Fibroblast of lung (primary cell): Measurements from ENCODE around the gene DHPS. TPM values are rescaled to one million over a fixed set of nuclear protein-coding genes. Genes with fewer than 3 reads are reported as not detected.

Experiments
- DNase-seq, 2 donors: peaks; one replicate each; pipeline versions ENCODE4 v3.0.0 to v3.0.0-alpha.2; 2010; ENCODE audit warnings: low read depth in 2 of 2
- H2AFZ ChIP-seq: 2 replicates; pipeline ENCODE4 v1.5.1; 2012; ENCODE audit warnings: low read length, control low read depth, inconsistent platforms
- H3K27ac ChIP-seq: 2 replicates; pipeline ENCODE4 v1.5.1; 2011; ENCODE audit warnings: low read length, control low read depth; ENCODE audit not compliant: insufficient read depth
- H3K27me3 ChIP-seq: 2 replicates; pipeline ENCODE4 v1.5.1; 2011; ENCODE audit warnings: mild to moderate bottlenecking, low read length; ENCODE audit not compliant: control insufficient read depth, insufficient read depth
- H3K36me3 ChIP-seq: 2 replicates; pipeline ENCODE4 v1.5.1; 2011; ENCODE audit warnings: low read length; ENCODE audit not compliant: control insufficient read depth, insufficient read depth
- H3K4me1 ChIP-seq: 2 replicates; pipeline ENCODE4 v1.5.1; 2011; ENCODE audit warnings: low read length; ENCODE audit not compliant: control insufficient read depth, insufficient read depth; ENCODE audit errors: extremely low read depth
- H3K4me2 ChIP-seq: 2 replicates; pipeline ENCODE4 v1.5.1; 2011; ENCODE audit warnings: low read length, control low read depth; ENCODE audit not compliant: insufficient read depth; ENCODE audit errors: extremely low read depth
- H3K4me3 ChIP-seq, 4 experiments: fragments of 200-600 bp in 1 of 4; sonication (generic) in 1 of 4; replicated peaks in 1 of 4; 2 replicates each; pipeline ENCODE4 v1.5.1; 2011 to 2016; ENCODE audit warnings: low read length in 4 of 4, low read depth in 3 of 4, mild to moderate bottlenecking in 3 of 4, control low read depth in 2 of 4, inconsistent platforms in 1 of 4, mixed read lengths in 1 of 4; ENCODE audit not compliant: insufficient read depth in 1 of 4; ENCODE audit errors: control extremely low read depth in 1 of 4
- H3K79me2 ChIP-seq: 2 replicates; pipeline ENCODE4 v1.5.1; 2012; ENCODE audit warnings: mild to moderate bottlenecking, low read length, inconsistent platforms; ENCODE audit not compliant: control insufficient read depth, insufficient read depth
- H3K9ac ChIP-seq: 2 replicates; pipeline ENCODE4 v1.5.1; 2011; ENCODE audit warnings: mild to moderate bottlenecking, low read length, control low read depth; ENCODE audit not compliant: insufficient read depth
- H3K9me3 ChIP-seq: 2 replicates; pipeline ENCODE4 v1.5.1; 2012; ENCODE audit warnings: low read depth, low read length; ENCODE audit not compliant: control insufficient read depth, insufficient read depth
- H4K20me1 ChIP-seq: 2 replicates; pipeline ENCODE4 v1.5.1; 2011; ENCODE audit warnings: low read length; ENCODE audit not compliant: control insufficient read depth, insufficient read depth; ENCODE audit errors: extremely low read depth
- CTCF ChIP-seq, 2 donors: IDR thresholded peaks in 1 of 2; conservative IDR thresholded peaks in 1 of 2; 1 replicate in 1 of 2; 2 replicates in 1 of 2; pipeline ENCODE4 v1.5.1; 2011 to 2012; ENCODE audit warnings: low read length in 2 of 2, control low read depth in 1 of 2, inconsistent platforms in 1 of 2, low read depth in 1 of 2, mild to moderate bottlenecking in 1 of 2
- EZH2 ChIP-seq: IDR thresholded peaks from 2 replicates; pipeline ENCODE4 v1.5.1; 2012; ENCODE audit warnings: low read length, control low read depth, mild to moderate bottlenecking; ENCODE audit errors: missing control alignments
- polyA minus RNA-seq: library from RNA; depleted of rRNA, polyadenylated mRNA; stranded (reverse); fragments of >200 nt; gene quantifications from 2 replicates; pipeline ENCODE4 v1.2.3, GENCODE V29; 2011; ENCODE audit warnings: low replicate concordance
- polyA plus RNA-seq, 2 donors: library from polyadenylated mRNA; depleted of rRNA in 1 of 2; stranded (reverse) in 1 of 2; unstranded in 1 of 2; fragments of >200 nt; gene quantifications; 2 replicates each; pipeline ENCODE4 v1.2.1, GENCODE V29; 2011 to 2012; ENCODE audit warnings: missing spikeins in 1 of 2
- total RNA-seq: library from RNA; depleted of rRNA; stranded (reverse); fragments of >200 nt; gene quantifications from 2 replicates; pipeline ENCODE4 v1.2.1, GENCODE V29; 2014

Gene DHPS
- total RNA-seq, result 56.5 and 60.4 TPM in 2 replicates
- 43.2 and 52.2 TPM in 2 replicates for polyA plus RNA-seq
- 41.3 and 53.9 TPM in 2 replicates for polyA plus RNA-seq (2012)
- 61.2 and 81.9 TPM in 2 replicates for polyA minus RNA-seq

GRCh38 chr19:12681074-12681987 is at the start of gene DHPS:
Gene DHPS, minus strand, starts transcription at chr19:12681880. Its CDS starts 114 bp downstream, at chr19:12681766.
- TF ChIP-seq EZH2, result no peak
- TF ChIP-seq CTCF (conservative IDR thresholded peaks at IDR 0.05 in 1 of 2, IDR thresholded peaks at IDR 0.05 in 1 of 2; ENCODE audit: low read depth in 1 of 2, low read length in 2 of 2), result no peak
- Histone ChIP-seq H3K79me2 (peaks cover 10% of the 10 kb centered on the region), H2AFZ (peak within 1 kb of the TSS; percentile 79), H3K27me3 (no peaks in the 10 kb centered on the region), H3K9me3 (no peaks in the 10 kb centered on the region), H3K27ac (peak within 1 kb of the TSS; percentile 98), H4K20me1 (no peaks in the 10 kb centered on the region), H3K4me1 (no peaks in the 10 kb centered on the region), H3K4me2 (peak within 1 kb of the TSS; percentile 88), H3K4me3 (peak within 1 kb of the TSS; percentile 84 to 99 (median 94)), H3K36me3 (peaks cover 14% of the 10 kb centered on the region), H3K9ac (peak within 1 kb of the TSS; percentile 95)
- DNase-seq, result peak; percentile 98 to 99

- Histone ChIP-seq H3K4me2 (no peak overlapping the region), H3K27ac (no peak overlapping the region), H3K9ac (no peak overlapping the region), H2AFZ (no peak overlapping the region), H3K79me2 (peaks cover 47% of the 10 kb centered on the region), H3K4me3 (no peak overlapping the region), H3K9me3 (no peaks in the 10 kb centered on the region), H3K4me1 (peaks cover 8% of the 10 kb centered on the region), H4K20me1 (no peaks in the 10 kb centered on the region), H3K36me3 (peaks cover 22% of the 10 kb centered on the region), H3K27me3 (no peaks in the 10 kb centered on the region)
- TF ChIP-seq EZH2 (no peak), CTCF (conservative IDR thresholded peaks at IDR 0.05 in 1 of 2, IDR thresholded peaks at IDR 0.05 in 1 of 2; ENCODE audit: low read depth in 1 of 2, low read length in 2 of 2) (no peak)
- no peak for DNase-seq
Observed at GRCh38 chr19:12731337-12731736, 49.7 kb upstream of the DHPS start.

GRCh38 chr19:12730064-12730463 is 48.4 kb upstream of the DHPS start:
- Histone ChIP-seq H3K4me1 (peaks cover 8% of the 10 kb centered on the region), H2AFZ (no peak overlapping the region), H3K27me3 (no peaks in the 10 kb centered on the region), H4K20me1 (no peaks in the 10 kb centered on the region), H3K4me2 (no peak overlapping the region), H3K9me3 (no peaks in the 10 kb centered on the region), H3K4me3 (no peak overlapping the region), H3K79me2 (peaks cover 47% of the 10 kb centered on the region), H3K36me3 (peaks cover 22% of the 10 kb centered on the region), H3K27ac (no peak overlapping the region), H3K9ac (peak overlapping the region; percentile 5)
- no peak for DNase-seq
- TF ChIP-seq EZH2 (no peak), CTCF (conservative IDR thresholded peaks at IDR 0.05 in 1 of 2, IDR thresholded peaks at IDR 0.05 in 1 of 2; ENCODE audit: low read depth in 1 of 2, low read length in 2 of 2) (no peak)
